ENCODE measurements around the gene LONRF2. TPM values are rescaled to one million over a fixed set of nuclear protein-coding genes. Genes with fewer than 3 reads are reported as not detected.

The LONRF2 gene
- total RNA-seq, 1 experiment from 2014 or later, result 2.7 TPM

DNA sequence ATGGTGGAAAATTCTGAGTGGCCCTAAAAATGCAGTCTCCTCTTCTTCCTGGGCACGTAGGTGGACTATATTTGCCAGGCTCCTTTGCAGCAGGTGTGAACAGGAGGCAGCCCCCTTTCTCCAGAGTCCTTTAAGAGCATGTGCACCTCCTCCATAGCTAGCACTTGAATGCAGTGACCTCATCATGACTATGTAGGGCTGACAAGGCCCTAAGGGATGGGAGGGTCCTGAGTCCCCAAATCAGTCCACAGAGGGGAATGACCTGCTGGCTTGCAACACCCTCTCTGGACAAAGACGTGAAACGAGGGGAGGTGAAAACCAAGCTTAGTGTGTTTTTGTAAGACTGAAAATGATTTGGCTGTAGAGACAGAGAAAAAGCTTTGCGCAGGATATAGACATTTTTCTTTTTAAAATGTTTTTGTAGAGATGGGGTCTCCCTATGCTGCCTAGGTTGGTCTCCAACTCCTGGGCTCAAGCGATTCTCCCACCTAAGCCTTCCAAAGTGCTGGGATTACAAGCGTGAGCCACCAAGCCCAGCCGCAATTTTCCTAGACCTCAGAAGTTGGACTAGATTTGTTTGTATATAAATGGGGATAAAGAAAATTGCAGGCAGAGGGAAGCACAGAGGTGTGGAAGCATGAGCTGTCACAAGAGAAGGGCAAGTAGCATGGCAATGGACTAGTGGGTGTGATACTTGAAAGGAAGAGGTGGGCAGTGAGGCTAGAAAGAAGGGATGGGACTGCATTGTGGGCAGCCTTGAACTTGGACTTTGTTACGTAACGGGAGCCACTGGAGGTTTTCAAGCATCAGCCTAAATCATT is 28.8 kb downstream of the LONRF2 start:
- H2BK15ac ChIP-seq (ENCODE audit: low read depth, low read length), result no peak overlapping the region
- no CpG with 5 or more reads among the region's 9 CpGs for WGBS (ENCODE audit: extremely low coverage, insufficient read length, low lambda C conversion rate)
- no peak overlapping the region for H3T11ph ChIP-seq (ENCODE audit: low read length)
- no peak for DNase-seq
- H3K9me3 Mint-ChIP-seq, result no peaks in the 10 kb centered on the region
- no peak overlapping the region for H4K8ac ChIP-seq (replicated peaks; ENCODE audit: insufficient read length, low read depth, low read length)
- H3K9ac ChIP-seq (ENCODE audit: extremely low read depth, insufficient read length, low read length), result no peak overlapping the region
- no peak overlapping the region for H2BK120ac ChIP-seq (ENCODE audit: low read depth, low read length, poor library complexity, severe bottlenecking)
- no peaks in the 10 kb centered on the region for H3K79me1 ChIP-seq (ENCODE audit: insufficient read depth, low read depth, low read length, poor library complexity, severe bottlenecking)
- no peaks in the 10 kb centered on the region for H4K20me1 ChIP-seq (ENCODE audit: control insufficient read depth, insufficient read depth, insufficient read length)
- no peaks in the 10 kb centered on the region for H3K79me2 ChIP-seq (ENCODE audit: insufficient read depth, low read length)
- H2BK5ac ChIP-seq (ENCODE audit: insufficient read length, low read length), result no peak overlapping the region
- H2BK12ac ChIP-seq (ENCODE audit: insufficient read length, low read depth, low read length), result no peak overlapping the region
- H3K9me3 ChIP-seq (ENCODE audit: control insufficient read depth, low read depth, low read length), result no peaks in the 10 kb centered on the region
- no peak overlapping the region for H3K4ac ChIP-seq (ENCODE audit: low read depth, low read length)
- H3K4me2 ChIP-seq (ENCODE audit: insufficient read depth, insufficient read length, low read length), result no peak overlapping the region
- H4K91ac ChIP-seq (ENCODE audit: insufficient read length, low read depth, low read length), result no peak overlapping the region
- H3K27ac ChIP-seq (ENCODE audit: insufficient read length, low read depth, low read length), result no peak overlapping the region
- H3K27ac Mint-ChIP-seq, result 0 out of 7 replicates have a peak overlapping the region, but pooled peaks of 1 of the 3 experiments have one; percentile 31
- no peak overlapping the region for H2AK5ac ChIP-seq (ENCODE audit: insufficient read length, low read length)
- H4K5ac ChIP-seq (ENCODE audit: insufficient read length, low read depth, low read length), result no peak overlapping the region
- no peak overlapping the region for H2BK20ac ChIP-seq (ENCODE audit: low read depth, low read length, poor library complexity, severe bottlenecking)
- no peaks in the 10 kb centered on the region for H3K27me3 ChIP-seq (ENCODE audit: insufficient read depth, low read length)
- H3K56ac ChIP-seq (ENCODE audit: insufficient read length, low read depth, low read length), result no peak overlapping the region
- no peaks in the 10 kb centered on the region for H3K23me2 ChIP-seq (ENCODE audit: insufficient read length, low read depth, low read length, poor library complexity, severe bottlenecking)
- H3K4me1 Mint-ChIP-seq, result peaks cover 3 to 5% of the 10 kb centered on the region in 2 experiments; a peak in 2 of 4 replicates
- H3K23ac ChIP-seq (ENCODE audit: insufficient read length, low read depth, low read length), result no peak overlapping the region
- no peaks in the 10 kb centered on the region for H3K27me3 Mint-ChIP-seq (ENCODE audit: low read depth)
- no peaks in the 10 kb centered on the region; the same call in 1 of the 2 replicates for H3K4me1 ChIP-seq (ENCODE audit: insufficient read depth, low read length)
- H3K36me3 Mint-ChIP-seq (ENCODE audit: insufficient read depth in 1 of 3, low read depth in 3 of 3), result peaks cover 0 to 2% (median 0%) of the 10 kb centered on the region in 3 experiments; a peak in 1 of 7 replicates
- no peak overlapping the region for H3K4me3 Mint-ChIP-seq
- TF ChIP-seq, protein P1, sequence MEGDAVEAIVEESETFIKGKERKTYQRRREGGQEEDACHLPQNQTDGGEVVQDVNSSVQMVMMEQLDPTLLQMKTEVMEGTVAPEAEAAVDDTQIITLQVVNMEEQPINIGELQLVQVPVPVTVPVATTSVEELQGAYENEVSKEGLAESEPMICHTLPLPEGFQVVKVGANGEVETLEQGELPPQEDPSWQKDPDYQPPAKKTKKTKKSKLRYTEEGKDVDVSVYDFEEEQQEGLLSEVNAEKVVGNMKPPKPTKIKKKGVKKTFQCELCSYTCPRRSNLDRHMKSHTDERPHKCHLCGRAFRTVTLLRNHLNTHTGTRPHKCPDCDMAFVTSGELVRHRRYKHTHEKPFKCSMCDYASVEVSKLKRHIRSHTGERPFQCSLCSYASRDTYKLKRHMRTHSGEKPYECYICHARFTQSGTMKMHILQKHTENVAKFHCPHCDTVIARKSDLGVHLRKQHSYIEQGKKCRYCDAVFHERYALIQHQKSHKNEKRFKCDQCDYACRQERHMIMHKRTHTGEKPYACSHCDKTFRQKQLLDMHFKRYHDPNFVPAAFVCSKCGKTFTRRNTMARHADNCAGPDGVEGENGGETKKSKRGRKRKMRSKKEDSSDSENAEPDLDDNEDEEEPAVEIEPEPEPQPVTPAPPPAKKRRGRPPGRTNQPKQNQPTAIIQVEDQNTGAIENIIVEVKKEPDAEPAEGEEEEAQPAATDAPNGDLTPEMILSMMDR (conservative IDR thresholded peaks at IDR 0.05), result no peak
- no peak overlapping the region for H3K18ac ChIP-seq (ENCODE audit: insufficient read length, low read depth, low read length)
- no peak overlapping the region for H2AFZ ChIP-seq (ENCODE audit: low read length)
- H3K14ac ChIP-seq (ENCODE audit: insufficient read depth, low read length), result no peak overlapping the region; the same call in 1 of the 2 replicates

Data from H9 (cell line).